Measurements from ENCODE around the gene CPNE4.
"Not testable (repeated sequence)": the region's sequence is repeated elsewhere in the genome, so short reads cannot be mapped to it uniquely, and the experiment has no call there.

CPNE4 gene

GRCh38 chr3:131957511-131957910 is 77.3 kb downstream of the CPNE4 start:
- no peak for DNase-seq

DNA sequence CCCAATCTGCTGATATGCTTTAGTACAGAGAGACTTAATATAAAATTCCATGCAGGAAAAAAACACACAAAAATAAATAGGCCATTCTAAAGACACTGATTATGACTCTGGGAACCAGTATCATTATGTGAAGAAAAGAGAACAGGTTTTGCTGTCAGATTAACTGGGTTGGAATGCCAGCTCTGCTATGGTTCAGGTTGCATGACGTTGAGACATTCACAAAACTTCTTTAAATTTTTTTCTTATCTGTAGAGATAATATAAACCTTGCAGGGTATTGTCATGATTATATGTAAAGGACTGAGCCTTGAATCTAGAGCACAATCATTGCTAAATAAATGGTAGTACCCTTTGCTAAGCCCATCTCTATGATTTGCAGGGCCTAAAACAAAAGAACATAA is 86.0 kb downstream of the CPNE4 start:
- DNase-seq, result no peak

DNA sequence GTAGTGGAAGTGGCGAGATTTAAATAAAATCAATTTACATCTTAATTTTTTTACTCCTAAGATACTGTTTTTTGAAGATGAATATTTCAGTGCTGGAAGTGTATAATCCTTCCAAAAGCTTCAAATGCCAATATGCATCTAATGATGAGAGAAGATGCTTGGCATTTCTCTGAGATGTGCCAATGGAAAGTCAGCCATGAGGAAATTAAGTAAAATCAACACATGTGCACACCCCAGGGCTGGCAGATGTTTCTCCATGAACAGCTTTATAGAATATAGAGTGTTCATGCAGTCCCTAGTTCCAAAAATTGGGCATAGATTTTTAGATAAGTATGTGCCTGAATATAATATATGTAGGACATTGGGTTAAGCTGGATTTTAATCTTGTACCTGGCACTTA is 90.1 kb downstream of the CPNE4 start:
- DNase-seq, result no peak

- DNase-seq, result no peak
These were observed 101.1 kb downstream of the CPNE4 start for GRCh38 chr3:131933665-131934064.

DNA sequence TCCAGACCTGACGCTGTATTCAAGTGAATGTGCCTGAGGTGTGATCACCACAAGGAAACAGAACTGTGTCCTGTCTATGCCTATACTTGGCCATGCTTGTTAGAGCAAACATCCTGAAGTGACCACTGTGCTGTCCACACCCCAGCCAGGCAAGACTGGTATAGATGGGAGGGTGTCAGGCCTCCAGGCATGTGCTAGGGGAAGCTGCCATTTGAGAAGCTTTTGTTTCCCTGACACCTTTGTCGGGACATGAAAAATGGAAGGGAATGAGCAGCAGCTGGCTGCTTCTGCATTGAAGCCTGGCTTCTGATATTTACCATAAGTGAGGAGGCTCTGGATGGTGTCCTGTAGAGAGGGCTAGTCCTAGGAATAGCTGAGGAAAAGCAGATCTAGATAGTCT is 106.2 kb downstream of the CPNE4 start:
- DNase-seq, result no peak

DNA sequence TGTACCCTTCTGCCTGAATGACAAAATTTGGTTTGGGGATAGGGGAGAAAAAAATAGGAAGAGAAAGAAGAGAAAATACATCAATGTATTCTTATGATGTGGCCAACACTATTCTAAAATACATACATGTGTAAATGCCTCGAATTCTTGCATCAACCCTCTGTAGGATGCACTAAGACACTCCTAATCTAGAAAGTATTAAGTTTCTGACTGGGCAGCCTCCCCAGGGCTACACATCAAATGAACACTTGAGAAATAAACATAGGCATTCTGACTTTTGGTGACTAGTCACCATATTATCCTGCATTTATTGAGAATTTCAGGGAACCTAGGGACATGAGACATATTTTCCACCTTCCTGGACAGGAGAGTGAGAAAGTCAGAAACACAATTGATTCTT is 109.2 kb downstream of the CPNE4 start:
- no peak for DNase-seq

GRCh38 chr3:131922356-131922755 is 112.5 kb downstream of the CPNE4 start:
- DNase-seq, result no peak

GRCh38 chr3:131917006-131917405 is 117.8 kb downstream of the CPNE4 start:
- no peak for DNase-seq

- DNase-seq, result no peak
These were observed 120.6 kb downstream of the CPNE4 start for GRCh38 chr3:131914090-131914691.

- no peak for DNase-seq
These were observed 122.6 kb downstream of the CPNE4 start for GRCh38 chr3:131912255-131912654.

DNA sequence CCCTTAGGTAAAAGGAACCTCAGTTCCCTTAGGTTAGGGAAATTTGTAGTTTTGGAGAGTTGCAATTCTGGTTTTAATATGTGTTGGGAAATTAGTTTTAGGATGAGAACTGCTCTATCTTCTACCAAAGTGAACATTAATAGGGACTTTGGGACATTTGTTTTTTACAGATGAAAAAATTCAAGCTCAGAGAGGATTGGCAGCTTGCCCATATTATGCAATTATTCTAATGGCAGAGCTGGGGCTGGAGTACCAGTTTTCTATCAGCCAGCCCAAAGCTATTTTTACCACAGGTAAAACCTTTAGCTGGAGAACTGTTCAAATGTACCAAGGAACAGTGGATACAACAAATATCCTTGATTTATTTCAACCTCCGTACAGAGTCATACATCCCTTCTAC is 127.0 kb downstream of the CPNE4 start:
- DNase-seq, result no peak

DNA sequence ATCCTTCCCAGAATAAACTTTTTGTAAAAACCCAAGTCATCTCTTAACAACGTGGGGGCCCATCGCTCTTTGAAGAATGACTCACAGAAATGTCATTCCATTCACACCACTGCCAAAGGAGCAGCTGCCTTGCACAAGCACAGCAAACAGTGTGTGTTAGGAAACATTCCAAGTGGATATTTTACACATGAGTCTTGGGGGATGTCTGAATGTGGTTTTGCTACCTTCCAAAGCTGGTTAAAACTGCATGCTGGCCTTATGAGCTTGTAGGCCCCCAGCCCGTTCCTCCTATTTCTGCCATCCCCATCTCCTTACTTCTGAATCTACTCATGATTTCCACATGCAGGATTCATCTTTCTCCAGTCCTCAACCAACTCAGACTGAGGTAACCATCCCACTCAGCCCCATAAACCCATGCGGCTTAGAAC is 130.8 kb downstream of the CPNE4 start:
- no peak for DNase-seq

DNA sequence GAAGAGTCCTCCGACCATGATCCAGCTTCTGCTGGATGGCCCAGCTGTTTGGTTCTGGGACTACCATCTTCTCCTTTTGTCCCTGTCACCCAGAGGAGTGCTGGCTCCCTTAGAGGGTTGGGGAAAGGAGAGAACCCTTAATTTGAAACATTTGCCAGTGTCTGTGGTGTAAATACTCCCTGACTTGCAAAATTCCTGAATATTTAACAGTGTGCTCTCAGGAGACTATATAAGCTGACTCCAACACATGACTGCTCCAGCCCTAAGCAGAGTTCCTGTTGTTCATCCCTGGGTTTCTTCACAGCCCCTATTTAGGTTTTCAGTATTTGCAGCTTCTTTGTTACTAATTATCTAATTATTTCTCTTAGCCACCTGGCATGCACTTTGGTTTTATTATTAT is 133.1 kb downstream of the CPNE4 start:
- DNase-seq, result no peak

GRCh38 chr3:131900891-131901290 is 133.9 kb downstream of the CPNE4 start:
- no peak for DNase-seq

GRCh38 chr3:131899021-131899420 is 135.8 kb downstream of the CPNE4 start:
- DNase-seq, result no peak

GRCh38 chr3:131898346-131898745 is 136.5 kb downstream of the CPNE4 start:
- DNase-seq, result no peak

DNA sequence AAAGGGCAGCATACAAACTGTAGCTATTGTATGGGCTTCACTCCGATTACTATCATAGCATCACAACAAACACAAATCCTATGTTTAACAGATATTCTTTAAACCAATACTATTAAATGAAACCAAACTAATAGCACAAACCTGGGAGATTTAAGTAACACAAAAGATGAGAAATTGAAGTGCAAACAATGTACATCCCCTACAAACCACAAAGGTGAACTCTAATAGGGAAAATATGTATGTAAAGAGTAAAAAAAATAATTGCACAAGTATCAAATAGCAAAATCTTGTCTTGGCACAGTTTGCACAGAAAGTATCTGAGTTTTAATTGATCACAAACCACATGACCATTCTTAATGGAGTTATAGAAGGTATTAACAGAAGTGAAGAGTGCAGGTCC is 138.5 kb downstream of the CPNE4 start:
- no peak for DNase-seq

DNA sequence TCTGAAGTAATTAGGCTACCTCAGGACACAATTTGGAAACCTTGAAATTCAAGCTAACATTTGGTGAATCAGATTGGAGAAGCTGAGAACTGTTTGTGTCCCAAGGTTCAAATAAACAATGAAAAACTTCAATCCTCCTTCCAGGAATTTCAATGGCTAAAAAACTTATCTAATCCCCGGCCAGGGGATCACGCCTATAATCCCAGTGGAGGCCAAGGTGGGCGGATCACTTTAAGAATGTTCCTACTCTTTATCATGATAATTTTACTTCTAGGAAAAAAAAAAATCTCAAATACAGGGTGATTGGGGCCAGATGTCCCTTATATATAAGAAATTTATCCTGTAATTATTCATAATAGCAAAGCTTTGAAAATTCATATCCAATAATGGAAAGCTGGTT is 139.0 kb downstream of the CPNE4 start:
- DNase-seq, result no peak

DNA sequence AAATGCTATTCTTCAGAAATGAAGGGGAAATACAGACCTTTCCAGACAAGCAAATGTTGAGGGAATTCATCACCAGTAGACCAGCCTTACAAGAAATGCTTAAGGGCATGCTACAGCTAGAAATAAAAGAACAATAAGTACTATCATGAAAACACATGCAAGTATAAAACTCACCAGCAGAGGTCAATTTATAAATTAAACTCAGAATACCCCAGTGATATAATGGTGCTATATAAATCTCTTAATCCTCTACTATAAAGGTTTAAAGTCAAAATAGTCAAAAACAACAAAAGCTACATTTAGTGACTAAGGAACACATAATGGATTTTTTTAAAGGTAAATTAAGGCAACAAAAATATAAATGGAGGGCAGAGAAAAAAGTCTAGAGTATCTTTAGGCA is 142.5 kb downstream of the CPNE4 start:
- DNase-seq, result no peak

DNA sequence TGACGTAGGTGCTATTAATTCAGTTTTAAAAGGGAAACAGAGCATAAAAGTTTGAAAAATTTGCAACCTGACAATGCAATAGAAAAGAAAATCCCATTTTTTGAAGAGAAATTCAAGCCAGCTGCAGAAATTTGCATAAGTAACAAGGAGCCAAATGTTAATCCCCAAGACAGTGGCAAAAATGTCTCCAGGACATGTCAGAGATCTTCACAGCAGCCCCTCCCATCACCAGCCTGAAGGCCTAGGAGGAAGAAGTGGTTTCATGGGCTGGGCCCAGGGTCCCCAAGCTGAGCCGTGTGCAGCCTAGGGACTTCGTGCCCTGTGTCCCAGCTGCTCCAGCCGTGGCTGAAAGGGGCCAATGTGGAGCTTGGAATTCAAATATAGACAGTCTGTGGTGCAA is 148.9 kb downstream of the CPNE4 start:
- DNase-seq, result not testable (repeated sequence)

DNA sequence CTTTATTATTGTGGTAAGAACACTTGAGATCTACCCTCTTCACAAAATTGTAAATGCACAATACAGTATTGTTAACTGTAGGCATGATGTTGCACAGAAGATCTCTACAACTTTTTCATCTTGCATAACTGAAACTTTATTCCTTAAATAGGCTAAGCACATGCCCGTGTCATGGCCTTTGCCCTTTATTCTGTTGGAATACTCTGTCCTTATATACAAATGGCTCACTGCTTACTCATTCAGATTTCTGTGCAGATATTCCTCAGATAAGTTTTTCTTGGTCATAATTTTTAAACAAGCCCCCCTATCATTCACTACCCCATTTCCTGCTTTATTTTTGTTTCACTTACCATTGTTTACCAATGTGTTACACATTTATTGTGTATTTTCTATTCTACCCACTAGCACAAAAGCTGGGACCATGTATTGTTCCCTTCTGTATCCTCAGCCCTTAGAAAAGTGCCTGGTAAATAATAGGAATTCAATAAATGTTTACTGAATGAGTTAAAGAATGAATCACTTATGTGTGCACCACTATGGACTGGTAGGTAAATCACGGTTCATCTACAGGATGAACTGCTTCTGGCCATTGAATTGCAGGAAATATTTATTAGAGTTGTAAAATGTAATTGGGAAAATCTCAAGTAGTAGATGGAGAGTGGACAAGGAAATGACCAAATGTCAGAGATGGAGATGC is 151.0 kb downstream of the CPNE4 start:
- DNase-seq, result no peak

- DNase-seq, result no peak
These were observed 151.7 kb downstream of the CPNE4 start for GRCh38 chr3:131883086-131883485.

DNA sequence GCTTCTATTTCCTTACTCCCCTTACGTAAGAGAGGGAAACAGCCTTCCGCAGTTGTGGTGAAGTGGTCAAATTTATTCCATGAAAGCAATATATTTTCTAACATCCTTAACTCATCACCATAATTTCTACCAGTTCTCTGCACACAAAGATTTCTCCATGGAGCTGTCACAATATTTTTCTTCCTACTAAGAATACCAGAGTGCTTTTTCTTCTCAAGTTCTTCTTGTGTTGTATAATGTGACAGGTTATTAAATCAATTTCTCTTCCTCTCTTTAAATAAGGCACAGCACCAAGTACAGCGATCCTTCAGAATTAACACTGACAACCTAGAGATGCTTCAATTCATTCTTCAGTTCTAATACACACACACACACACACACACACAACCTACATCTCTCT is 153.0 kb downstream of the CPNE4 start:
- DNase-seq, result no peak

DNA sequence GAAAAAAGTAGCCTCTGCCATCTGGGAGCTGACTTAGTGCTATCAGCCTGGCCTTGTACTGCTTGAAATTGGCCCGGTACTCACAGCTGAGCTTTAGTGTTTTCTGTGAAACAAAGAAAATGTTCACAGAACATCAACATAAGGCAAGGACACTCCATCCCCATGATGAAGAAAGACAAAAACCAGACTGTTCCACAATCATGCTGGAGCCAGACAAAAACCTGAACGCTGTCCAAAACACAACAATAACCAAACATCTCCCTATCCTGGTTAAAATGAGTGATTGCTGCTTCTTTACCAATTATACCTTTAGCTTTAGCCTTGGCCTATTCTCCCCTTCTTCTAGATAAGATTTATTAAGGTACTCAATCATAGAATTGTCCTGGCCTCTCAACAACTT is 153.9 kb downstream of the CPNE4 start:
- no peak for DNase-seq

- no peak for DNase-seq
These were observed 166.6 kb downstream of the CPNE4 start for GRCh38 chr3:131868203-131868602.
